Sigmoid colon (tissue), 7 donors: ENCODE data around the gene NFE2. TPM values are rescaled to one million over a fixed set of nuclear protein-coding genes. Genes with fewer than 3 reads are reported as not detected.

ENCODE experiments used
- DNase-seq: peaks from one replicate; pipeline ENCODE4 v3.0.0-alpha.2; 2019
- H3K27ac ChIP-seq, 4 donors: fragments of 200-600 bp; sonication (generic); one replicate each; pipeline ENCODE4 v1.5.1; 2016 to 2019; ENCODE audit warnings: mild to moderate bottlenecking in 1 of 4
- H3K27me3 ChIP-seq, 3 donors: fragments of 200-600 bp; sonication (generic); one replicate each; pipeline ENCODE4 v1.5.1; 2019; ENCODE audit warnings: mild to moderate bottlenecking in 1 of 3
- H3K36me3 ChIP-seq, 4 donors: fragments of 200-600 bp; sonication (generic); one replicate each; pipeline ENCODE4 v1.5.1; 2016 to 2019
- H3K4me1 ChIP-seq, 4 donors: fragments of 200-600 bp; sonication (generic); one replicate each; pipeline ENCODE4 v1.5.1; 2017 to 2019
- H3K4me3 ChIP-seq, 4 donors: fragments of 200-600 bp; sonication (generic); one replicate each; pipeline ENCODE4 v1.5.1; 2017 to 2019; ENCODE audit warnings: mild to moderate bottlenecking in 2 of 4, moderate library complexity in 1 of 4
- H3K9me3 ChIP-seq, 4 donors: fragments of 200-600 bp in 3 of 4; sonication (generic) in 3 of 4; one replicate each; pipeline versions ENCODE4 v1.5.1 to v1.6.1; 2013 to 2019
- CTCF ChIP-seq, 4 experiments: fragments of 450-650 bp in 3 of 4; fragments of 200-600 bp in 1 of 4; IDR thresholded peaks; one replicate each; pipeline ENCODE4 v1.5.1; 2016 to 2019; ENCODE audit warnings: antibody characterized with exemption in 4 of 4, mild to moderate bottlenecking in 3 of 4, moderate library complexity in 2 of 4
- EP300 ChIP-seq, 4 donors: sonication (generic); formaldehyde crosslinking; IDR thresholded peaks; one replicate each; pipeline ENCODE4 v1.6.1; 2017; ENCODE audit warnings: antibody characterized with exemption in 4 of 4
- POLR2A ChIP-seq, 2 donors: fragments of 450-650 bp; IDR thresholded peaks; one replicate each; pipeline ENCODE4 v1.6.1; 2016; ENCODE audit warnings: antibody characterized with exemption in 2 of 2, mild to moderate bottlenecking in 2 of 2, moderate library complexity in 2 of 2
- POLR2AphosphoS5 ChIP-seq, 4 donors: sonication (generic); formaldehyde crosslinking; IDR thresholded peaks; one replicate each; pipeline ENCODE4 v1.6.1; 2017; ENCODE audit warnings: antibody characterized with exemption in 4 of 4
- WGBS, 2 donors: extraction: QIAGEN DNeasy Blood & Tissue Kit; methylation state at CpG; one replicate each; pipeline ENCODE4 v1.1.7; 2013; 5-methylcytosine and 5-hydroxymethylcytosine counted together
- intact Hi-C: fragments of 100-400 bp; cut with DNase I; formaldehyde crosslinking; loops from one replicate; pipeline ENCODE4 v1.15.1; 2023
- polyA plus RNA-seq, 3 donors: library from polyadenylated mRNA; stranded (reverse); fragments of 200-250 nt; gene quantifications; one replicate each; pipeline ENCODE4 v1.2.3, GENCODE V29; 2013
- total RNA-seq, 4 donors: library from RNA; depleted of rRNA; stranded (reverse); fragments of >200 nt; gene quantifications; one replicate each; pipeline ENCODE4 v1.1.0, GENCODE V29; 2016
- donor health status: healthy with polysubstance abuse.
- donor health status: Bipolar disorder and iron deficiency.
- donor health status: healthy.

The NFE2 gene
- total and polyA plus RNA-seq, 7 donors: 0.45 to 0.54 TPM; not detected in 5

DNA sequence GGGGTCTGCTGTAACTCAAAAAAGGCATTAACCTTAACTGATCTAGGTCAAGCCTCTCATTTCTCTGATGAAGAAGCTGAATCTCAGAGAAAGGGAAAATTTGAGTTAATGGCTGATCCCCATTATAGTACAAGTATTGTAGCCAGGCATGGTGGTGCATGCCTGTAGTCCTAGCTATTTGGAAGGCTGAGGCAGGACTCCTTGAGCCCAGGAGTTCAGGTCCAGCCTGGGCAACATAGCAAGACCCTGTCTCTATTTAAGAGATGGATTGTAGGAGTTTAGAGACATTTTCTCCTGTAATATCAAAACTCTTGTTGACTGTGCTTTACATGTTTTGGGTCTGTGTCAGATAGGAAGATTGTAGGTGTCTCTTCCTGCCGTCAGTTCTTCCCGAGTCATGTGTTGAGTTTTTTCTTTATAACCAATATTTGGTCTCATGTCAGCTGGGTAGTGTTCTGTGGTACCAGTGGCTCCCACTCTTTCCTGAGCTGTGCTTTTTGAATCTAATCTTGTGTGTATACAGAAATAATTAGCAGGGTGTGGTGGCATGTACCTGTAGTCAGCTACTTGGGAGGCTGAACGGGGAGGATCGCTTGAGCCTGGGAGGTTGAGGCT lies 32.7 kb upstream of the NFE2 start:
- no peak for DNase-seq
- Histone ChIP-seq H3K9me3 (no peaks in the 10 kb centered on the region), H3K4me3 (no peak overlapping the region), H3K27me3 (no peaks in the 10 kb centered on the region), H3K4me1 (peaks cover 0 to 74% (median 60%) of the 10 kb centered on the region in 4 donors), H3K36me3 (peaks cover 0 to 9% (median 0%) of the 10 kb centered on the region in 4 donors), H3K27ac (no peak overlapping the region)
- 94 to 96% methylated on average over 4 of the region's 4 CpGs for WGBS, 2 donors
- intact Hi-C loops: no loop called here
- TF ChIP-seq EP300 (IDR thresholded peaks at IDR 0.05): no peak
- TF ChIP-seq POLR2A (IDR thresholded peaks at IDR 0.05): no peak
- no peak for TF ChIP-seq CTCF (IDR thresholded peaks at IDR 0.05)
- no peak for TF ChIP-seq POLR2AphosphoS5 (IDR thresholded peaks at IDR 0.05)

DNA sequence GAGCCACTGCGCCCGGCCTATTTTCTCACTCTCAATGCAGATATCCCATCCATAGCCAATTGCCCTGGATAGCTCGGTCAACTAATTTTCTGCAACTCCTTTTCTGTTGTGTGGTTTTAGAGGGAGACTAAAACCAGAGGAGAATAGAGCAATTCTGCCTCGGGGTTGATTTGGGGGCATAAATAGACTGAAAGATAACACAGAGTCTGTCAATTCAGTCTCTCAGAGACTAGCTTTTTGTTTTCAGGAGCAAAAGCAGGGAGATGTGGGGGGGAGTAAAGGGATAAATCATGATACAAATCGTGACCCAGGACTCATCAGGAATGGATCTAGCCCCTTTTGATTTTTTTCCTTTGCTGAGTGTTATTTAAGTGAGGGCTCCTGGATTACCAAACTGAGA lies 30.6 kb upstream of the NFE2 start:
- TF ChIP-seq CTCF (IDR thresholded peaks at IDR 0.05) (no peak), POLR2A (IDR thresholded peaks at IDR 0.05) (no peak), EP300 (IDR thresholded peaks at IDR 0.05) (no peak), POLR2AphosphoS5 (IDR thresholded peaks at IDR 0.05) (no peak)
- Histone ChIP-seq H3K36me3 (peaks cover 0 to 9% (median 0%) of the 10 kb centered on the region in 4 donors), H3K27ac (no peak overlapping the region), H3K27me3 (no peaks in the 10 kb centered on the region), H3K4me1 (peaks cover 0 to 72% (median 53%) of the 10 kb centered on the region in 4 donors), H3K4me3 (no peak overlapping the region), H3K9me3 (no peaks in the 10 kb centered on the region)
- intact Hi-C loops: no loop called here
- no peak for DNase-seq
- 91 to 92% methylated on average over 5 of the region's 5 CpGs for WGBS, 2 donors

GRCh38 chr12:54330442-54330841 lies 29.6 kb upstream of the NFE2 start:
- intact Hi-C loops: no loop called here
- WGBS, 2 donors: 81 to 85% methylated on average over 3 of the region's 3 CpGs
- Histone ChIP-seq H3K4me3 (no peak overlapping the region), H3K27me3 (no peaks in the 10 kb centered on the region), H3K36me3 (peaks cover 0 to 9% (median 0%) of the 10 kb centered on the region in 4 donors), H3K4me1 (peaks cover 0 to 79% (median 57%) of the 10 kb centered on the region in 4 donors), H3K9me3 (no peaks in the 10 kb centered on the region), H3K27ac (peak overlapping the region in 1 of 4 donors; percentile 16)
- no peak for DNase-seq
- TF ChIP-seq CTCF (IDR thresholded peaks at IDR 0.05): no peak
- no peak for TF ChIP-seq EP300 (IDR thresholded peaks at IDR 0.05)
- no peak for TF ChIP-seq POLR2AphosphoS5 (IDR thresholded peaks at IDR 0.05)
- no peak for TF ChIP-seq POLR2A (IDR thresholded peaks at IDR 0.05)

DNA sequence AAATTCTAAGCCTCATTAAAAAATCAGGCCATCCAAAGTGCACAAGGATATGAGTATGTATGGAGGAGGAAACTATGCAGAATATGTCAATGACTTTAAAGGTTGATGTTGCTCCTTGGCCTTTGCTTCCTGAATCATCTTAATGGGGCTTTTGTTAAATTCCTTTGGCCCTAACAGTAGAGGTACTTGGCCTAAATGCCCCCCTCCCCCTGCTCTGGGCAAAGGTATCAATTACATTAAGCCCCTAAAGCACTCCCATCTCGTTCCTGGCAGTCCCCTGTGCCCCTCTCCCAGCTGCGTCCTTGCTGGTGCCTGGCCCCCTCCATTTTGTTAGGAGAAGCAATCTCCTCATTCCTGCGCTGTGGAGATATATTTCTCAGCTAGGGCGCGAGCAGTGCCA lies 28.9 kb upstream of the NFE2 start:
- H3K36me3 ChIP-seq: peaks cover 0 to 9% (median 0%) of the 10 kb centered on the region in 4 donors
- intact Hi-C loops: no loop called here
- WGBS, 2 donors: 62 to 77% methylated on average over 5 of the region's 5 CpGs
- H3K4me1 ChIP-seq: peaks cover 0 to 73% (median 54%) of the 10 kb centered on the region in 4 donors
- H3K9me3 ChIP-seq: no peaks in the 10 kb centered on the region
- peak overlapping the region in 2 of 4 donors; percentile 16 to 41 for H3K27ac ChIP-seq
- TF ChIP-seq POLR2A (IDR thresholded peaks at IDR 0.05) (no peak), CTCF (IDR thresholded peaks at IDR 0.05) (no peak), EP300 (IDR thresholded peaks at IDR 0.05) (no peak), POLR2AphosphoS5 (IDR thresholded peaks at IDR 0.05) (no peak)
- no peak for DNase-seq
- H3K4me3 ChIP-seq: no peak overlapping the region
- no peaks in the 10 kb centered on the region for H3K27me3 ChIP-seq
